Measurements from ENCODE around the gene UVRAG. TPM values are rescaled to one million over a fixed set of nuclear protein-coding genes. Genes with fewer than 3 reads are reported as not detected.

UVRAG gene
- total and polyA plus RNA-seq, 2 of the 13 experiments (the other 11 are each of a cell fraction or from before 2014, with no cell fraction given): 9.7 to 17.3 TPM

DNA sequence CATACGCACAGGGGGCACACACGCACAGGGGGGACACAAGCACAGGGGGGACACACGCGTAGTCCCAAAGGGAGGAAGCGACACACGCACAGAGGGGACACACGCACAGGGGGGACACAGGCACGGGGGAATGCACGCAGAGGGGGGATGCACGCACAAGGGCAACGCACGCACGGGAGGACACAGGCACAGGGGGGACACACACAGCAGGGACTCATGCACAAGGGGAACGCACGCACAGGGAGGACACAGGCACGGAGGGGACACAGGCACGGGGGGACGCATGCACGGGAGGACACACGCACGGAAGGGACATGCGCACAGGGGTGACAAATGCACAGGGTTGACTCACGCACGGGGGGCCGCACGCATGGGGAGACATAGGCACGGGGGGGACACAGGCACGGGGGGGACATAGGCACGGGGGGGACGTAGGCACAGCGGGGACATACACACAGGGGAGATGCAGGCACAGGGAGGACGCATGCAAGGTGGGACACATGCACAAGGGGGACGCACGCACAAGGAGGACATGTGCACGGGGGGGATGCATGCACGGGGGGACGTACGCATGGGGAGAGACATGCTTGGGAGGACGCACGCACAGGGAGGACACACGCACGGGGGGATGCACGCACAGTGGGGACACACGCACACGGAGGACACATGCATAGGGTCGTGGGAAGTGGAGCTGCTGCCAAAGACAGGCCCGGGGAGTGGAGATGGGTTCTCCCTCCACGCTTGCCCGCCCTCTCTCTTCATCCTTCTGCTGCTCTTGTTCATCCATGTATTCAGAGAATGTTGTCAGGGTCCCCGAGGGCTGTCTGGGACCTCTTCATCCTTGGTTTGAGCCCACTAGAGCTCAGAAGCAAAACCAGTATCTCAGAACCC lies 350.1 kb downstream of the UVRAG start:
- peaks cover 42% of the 10 kb centered on the region for H3K4me1 ChIP-seq (ENCODE audit: insufficient read depth, low read length)
- TF ChIP-seq DBP (CRISPR knock-in tag; IDR thresholded peaks at IDR 0.05; ENCODE audit: not compliant biosample characterization): no peak
- TF ChIP-seq NR2F2 (IDR thresholded peaks at IDR 0.05; ENCODE audit: borderline replicate concordance, low read depth): no peak
- TF ChIP-seq CBFB (CRISPR knock-in tag; IDR thresholded peaks at IDR 0.05): no peak
- TF ChIP-seq ZNF644 (CRISPR knock-in tag; IDR thresholded peaks at IDR 0.05; ENCODE audit: low read depth): no peak
- no peak for TF ChIP-seq GMEB1 (CRISPR knock-in tag; IDR thresholded peaks at IDR 0.05; ENCODE audit: borderline replicate concordance)
- no peak for TF ChIP-seq ZNF224 (CRISPR knock-in tag; IDR thresholded peaks at IDR 0.05)
- TF ChIP-seq ZNF33A (CRISPR knock-in tag; IDR thresholded peaks at IDR 0.05; ENCODE audit: borderline replicate concordance): no peak
- TF ChIP-seq ZFY (CRISPR knock-in tag; IDR thresholded peaks at IDR 0.05): no peak
- TF ChIP-seq, protein P1, sequence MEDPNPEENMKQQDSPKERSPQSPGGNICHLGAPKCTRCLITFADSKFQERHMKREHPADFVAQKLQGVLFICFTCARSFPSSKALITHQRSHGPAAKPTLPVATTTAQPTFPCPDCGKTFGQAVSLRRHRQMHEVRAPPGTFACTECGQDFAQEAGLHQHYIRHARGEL (CRISPR knock-in tag; IDR thresholded peaks at IDR 0.05): no peak
- TF ChIP-seq HMG20A (CRISPR knock-in tag; IDR thresholded peaks at IDR 0.05; ENCODE audit: borderline replicate concordance): no peak
- TF ChIP-seq ZNF121 (CRISPR knock-in tag; IDR thresholded peaks at IDR 0.05): no peak
- no peak for TF ChIP-seq PCBP1 (IDR thresholded peaks at IDR 0.05; ENCODE audit: borderline replicate concordance, low read depth, low read length)
- H2AFZ ChIP-seq (ENCODE audit: low read length): no peak overlapping the region
- in situ Hi-C loops (cut with HindIII; ENCODE audit: extremely low pct_ligation_motif_present, low pct_unique_long_range_greater_than_20kb) (no loop called here), intact Hi-C loops (cut with micrococcal nuclease; ENCODE audit: unreplicated experiment) (no loop called here)
- no peak for DNase-seq (ENCODE audit: low spot score)
- H3K79me2 ChIP-seq (ENCODE audit: insufficient read depth, low read length): no peaks in the 10 kb centered on the region
- no peak for ATAC-seq
- no TSS peak for BruUV-seq (replicated peaks)
- no peaks in the 10 kb centered on the region for H3K9me3 ChIP-seq (ENCODE audit: low read length)
- H4K20me1 ChIP-seq (ENCODE audit: insufficient read depth, low read length): no peaks in the 10 kb centered on the region
- no peak overlapping the region for H3K9ac ChIP-seq (ENCODE audit: insufficient read depth, low read depth, low read length)
- 66% methylated on average over 47 of the region's 50 CpGs for whole genome bisulfite sequencing (ENCODE audit: low lambda C conversion rate)
- no peak for FAIRE-seq
- H3K4me3 ChIP-seq (replicated peaks in 1 of 3; ENCODE audit: insufficient read depth in 1 of 3, low read depth in 2 of 3, low read length in 3 of 3): no peak overlapping the region
- no peaks in the 10 kb centered on the region for H3K36me3 ChIP-seq (replicated peaks in 1 of 2; ENCODE audit: control insufficient read depth in 1 of 2, insufficient read depth in 2 of 2, low read length in 2 of 2)
- no peak overlapping the region for H3K4me2 ChIP-seq (ENCODE audit: low read depth, low read length)
- no peak overlapping the region for H3K27ac ChIP-seq (ENCODE audit: extremely low read length, insufficient read depth, low read length)
- peaks cover 18 to 56% of the 10 kb centered on the region in 2 experiments; a peak in 4 of 5 replicates for H3K27me3 ChIP-seq (ENCODE audit: control insufficient read depth in 1 of 2, insufficient read depth in 2 of 2, low read length in 2 of 2)
- ChIA-PET CTCF (ENCODE audit: low intra/inter-chr PET ratio, low total read pairs) (no interaction called here), POLR2A (no interaction called here)

All from HepG2 (cell line).